Measurements from ENCODE around the gene POLR3A.

POLR3A gene

GRCh38 chr10:77922055-77922454, 107.3 kb downstream of the POLR3A start:
- FAIRE-seq (no peak), DNase-seq (ENCODE audit: low spot score) (no peak)

DNA sequence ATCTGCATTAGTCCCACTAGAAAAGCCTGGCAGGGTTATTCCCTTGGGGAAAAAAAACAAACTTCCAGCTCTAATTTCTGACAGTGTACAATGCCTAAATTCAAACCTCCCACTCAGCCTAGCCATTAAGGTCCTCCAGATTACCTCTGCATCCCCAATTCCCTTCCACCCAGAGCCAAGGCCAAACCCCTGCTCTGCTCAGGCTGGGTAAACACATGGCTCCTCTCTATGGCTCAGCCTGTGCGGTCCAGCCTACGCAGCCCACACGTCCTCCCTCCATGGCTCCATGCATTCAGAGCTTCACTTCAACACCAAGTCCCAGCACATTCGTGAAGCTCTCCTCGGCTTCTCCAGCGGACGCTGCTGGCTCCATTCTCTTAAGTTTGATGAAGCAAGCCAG, 107.9 kb downstream of the POLR3A start:
- no peak for FAIRE-seq
- no peak for DNase-seq (ENCODE audit: low spot score)

GRCh38 chr10:77920495-77920894, 108.8 kb downstream of the POLR3A start:
- FAIRE-seq (no peak), DNase-seq (ENCODE audit: low spot score) (no peak)

DNA sequence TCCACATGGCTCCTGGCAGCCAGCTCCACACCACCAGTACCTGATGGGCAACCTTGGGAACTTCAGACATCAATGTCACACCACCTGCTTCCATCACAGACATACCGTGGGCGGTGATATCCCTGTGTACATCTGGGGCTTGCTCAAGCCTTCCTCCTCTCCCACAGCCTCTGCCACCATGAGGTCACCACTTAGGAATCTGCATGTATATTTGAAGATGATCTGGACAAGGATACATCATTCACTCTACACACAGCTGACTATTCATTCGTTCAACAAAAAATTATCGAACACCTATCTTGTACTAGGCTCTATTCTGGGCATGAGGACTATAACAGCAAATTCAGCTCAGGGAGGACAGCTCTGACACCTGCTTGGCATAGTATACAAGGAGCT, 109.6 kb downstream of the POLR3A start:
- FAIRE-seq: peak; percentile 89

More for the DNA sequence above, 109.6 kb downstream of the POLR3A start:
- peak; percentile 74 for DNase-seq (ENCODE audit: low spot score)
